MV-4-11 (cell line): ENCODE measurements around the gene BOLA1.
A peak's percentile ranks its signal among the peaks of the same experiment; 100 is the strongest.
"Not testable (repeated sequence)": the region's sequence is repeated elsewhere in the genome, so short reads cannot be mapped to it uniquely, and the experiment has no call there.

Experiments used
- DNase-seq: peaks from one replicate; lab custom pipeline; 2025; lab: John Stamatoyannopoulos, UW

The BOLA1 gene

GRCh38 chr1:149899460-149900284 lies at the start of gene BOLA1:
Gene BOLA1 (plus strand): TSS chr1:149899568. CDS start chr1:149900060, 492 bp downstream.
- DNase-seq: peak; percentile 89

- DNase-seq: no peak
Measured at GRCh38 chr1:149849947-149850360, 49.4 kb upstream of the BOLA1 start.

GRCh38 chr1:149850732-149851345 lies 48.5 kb upstream of the BOLA1 start:
- not testable (repeated sequence) for DNase-seq

GRCh38 chr1:149851585-149852213 lies 47.7 kb upstream of the BOLA1 start:
- DNase-seq: not testable (repeated sequence)

- DNase-seq: not testable (repeated sequence)
Measured at GRCh38 chr1:149852263-149852662, 47.1 kb upstream of the BOLA1 start.

GRCh38 chr1:149860271-149860670 lies 39.1 kb upstream of the BOLA1 start:
- DNase-seq: not testable (repeated sequence)

GRCh38 chr1:149860684-149861496 lies 38.5 kb upstream of the BOLA1 start:
- DNase-seq: not testable (repeated sequence)

- DNase-seq: not testable (repeated sequence)
Measured at GRCh38 chr1:149861497-149862054, 37.8 kb upstream of the BOLA1 start.

GRCh38 chr1:149866887-149867286 lies 32.5 kb upstream of the BOLA1 start:
- DNase-seq: not testable (repeated sequence)

GRCh38 chr1:149873060-149873459 lies 26.3 kb upstream of the BOLA1 start:
- not testable (repeated sequence) for DNase-seq

- no peak for DNase-seq
Measured at GRCh38 chr1:149877211-149877946, 22.0 kb upstream of the BOLA1 start.

- DNase-seq: no peak
Measured at GRCh38 chr1:149879556-149879955, 19.8 kb upstream of the BOLA1 start.

GRCh38 chr1:149881876-149882275 lies 17.5 kb upstream of the BOLA1 start:
- DNase-seq: no peak

- no peak for DNase-seq
Measured at GRCh38 chr1:149883598-149884247, 15.6 kb upstream of the BOLA1 start.

GRCh38 chr1:149884433-149885338 lies 14.7 kb upstream of the BOLA1 start:
- peak; percentile 89 for DNase-seq

GRCh38 chr1:149885339-149886120 lies 13.8 kb upstream of the BOLA1 start:
- DNase-seq: peak; percentile 82

- DNase-seq: not testable (repeated sequence)
Measured at GRCh38 chr1:149886121-149886395, 13.3 kb upstream of the BOLA1 start.

GRCh38 chr1:149886396-149887195 lies 12.8 kb upstream of the BOLA1 start:
- DNase-seq: peak; percentile 99
